H1 (cell line): ENCODE data around the gene LAMA3. TPM values are rescaled to one million over a fixed set of nuclear protein-coding genes. Genes with fewer than 3 reads are reported as not detected.

Source experiments
- NRF1 ChIP-seq: IDR thresholded peaks from 2 replicates; pipeline ENCODE4 v1.6.1; 2011; ENCODE audit warnings: mild to moderate bottlenecking, low read depth, low read length, improper control_type of control experiment
- SIX5 ChIP-seq: IDR thresholded peaks from 2 replicates; pipeline ENCODE4 v1.6.1; 2011; ENCODE audit warnings: mild to moderate bottlenecking, low read depth, low read length
- SRF ChIP-seq: IDR thresholded peaks from 2 replicates; pipeline ENCODE4 v1.6.1; 2011; ENCODE audit warnings: mild to moderate bottlenecking, low read depth, low read length, moderate library complexity
- SUZ12 ChIP-seq: fragments of 200-600 bp; sonication (generic); IDR thresholded peaks from 2 replicates; pipeline ENCODE4 v1.6.1; 2012; ENCODE audit warnings: mild to moderate bottlenecking, inconsistent platforms, low read length, moderate library complexity, mixed read lengths
- polyA plus RNA-seq, 7 experiments: library from polyadenylated mRNA; depleted of rRNA in 3 of 7; stranded (reverse) in 5 of 7; unstranded in 2 of 7; fragments of >200 nt in 5 of 7; fragments of 200-250 nt in 2 of 7; gene quantifications; 1 replicate in 5 of 7; 2 replicates in 1 of 7; 4 replicates in 1 of 7; pipeline versions ENCODE4 v1.2.1 to v1.2.3, GENCODE V29; 2011 to 2013; ENCODE audit warnings: missing spikeins in 2 of 7, mixed read lengths in 2 of 7
- total RNA-seq: library from RNA; stranded (reverse); fragmentation: NEBNext Ultra II Directional; extraction: Animal tissue kit (Norgen Biotek cat#: 25700); gene quantifications from 2 replicates; pipeline ENCODE4 v1.2.1, GENCODE V29; 2021
- TF ChIP-seq, protein P1 (sequence below): fragments of 300-600 bp; sonication (generic); IDR thresholded peaks from 2 replicates; pipeline ENCODE4 v1.7.1; 2012; ENCODE audit warnings: low read length, moderate library complexity, mild to moderate bottlenecking, inconsistent platforms; ENCODE audit not compliant: insufficient replicate concordance

The LAMA3 gene
- total and polyA plus RNA-seq, 2 of the 8 experiments (the other 6 are each of a cell fraction or from before 2014, with no cell fraction given), result 0.76 to 5.0 TPM

DNA sequence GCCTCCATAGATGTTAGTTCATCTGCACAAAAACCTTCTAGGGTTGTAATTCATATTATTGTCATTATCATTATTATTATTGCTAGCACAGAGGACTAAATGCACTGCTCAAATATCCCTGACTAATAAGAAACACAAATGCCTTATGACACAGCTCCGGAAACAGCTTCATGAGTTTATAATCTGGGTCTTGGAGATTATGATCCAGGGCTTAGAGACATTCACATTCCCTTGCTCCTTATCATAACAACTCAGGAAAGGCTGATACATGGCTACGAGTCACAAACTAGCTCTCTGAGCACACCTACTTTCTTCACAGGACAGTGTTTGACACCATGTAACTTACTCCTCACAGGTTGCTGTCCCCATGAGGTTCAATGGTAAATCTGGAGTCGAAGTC lies 223.1 kb downstream of the LAMA3 start (continued):
- TF ChIP-seq, protein P1, sequence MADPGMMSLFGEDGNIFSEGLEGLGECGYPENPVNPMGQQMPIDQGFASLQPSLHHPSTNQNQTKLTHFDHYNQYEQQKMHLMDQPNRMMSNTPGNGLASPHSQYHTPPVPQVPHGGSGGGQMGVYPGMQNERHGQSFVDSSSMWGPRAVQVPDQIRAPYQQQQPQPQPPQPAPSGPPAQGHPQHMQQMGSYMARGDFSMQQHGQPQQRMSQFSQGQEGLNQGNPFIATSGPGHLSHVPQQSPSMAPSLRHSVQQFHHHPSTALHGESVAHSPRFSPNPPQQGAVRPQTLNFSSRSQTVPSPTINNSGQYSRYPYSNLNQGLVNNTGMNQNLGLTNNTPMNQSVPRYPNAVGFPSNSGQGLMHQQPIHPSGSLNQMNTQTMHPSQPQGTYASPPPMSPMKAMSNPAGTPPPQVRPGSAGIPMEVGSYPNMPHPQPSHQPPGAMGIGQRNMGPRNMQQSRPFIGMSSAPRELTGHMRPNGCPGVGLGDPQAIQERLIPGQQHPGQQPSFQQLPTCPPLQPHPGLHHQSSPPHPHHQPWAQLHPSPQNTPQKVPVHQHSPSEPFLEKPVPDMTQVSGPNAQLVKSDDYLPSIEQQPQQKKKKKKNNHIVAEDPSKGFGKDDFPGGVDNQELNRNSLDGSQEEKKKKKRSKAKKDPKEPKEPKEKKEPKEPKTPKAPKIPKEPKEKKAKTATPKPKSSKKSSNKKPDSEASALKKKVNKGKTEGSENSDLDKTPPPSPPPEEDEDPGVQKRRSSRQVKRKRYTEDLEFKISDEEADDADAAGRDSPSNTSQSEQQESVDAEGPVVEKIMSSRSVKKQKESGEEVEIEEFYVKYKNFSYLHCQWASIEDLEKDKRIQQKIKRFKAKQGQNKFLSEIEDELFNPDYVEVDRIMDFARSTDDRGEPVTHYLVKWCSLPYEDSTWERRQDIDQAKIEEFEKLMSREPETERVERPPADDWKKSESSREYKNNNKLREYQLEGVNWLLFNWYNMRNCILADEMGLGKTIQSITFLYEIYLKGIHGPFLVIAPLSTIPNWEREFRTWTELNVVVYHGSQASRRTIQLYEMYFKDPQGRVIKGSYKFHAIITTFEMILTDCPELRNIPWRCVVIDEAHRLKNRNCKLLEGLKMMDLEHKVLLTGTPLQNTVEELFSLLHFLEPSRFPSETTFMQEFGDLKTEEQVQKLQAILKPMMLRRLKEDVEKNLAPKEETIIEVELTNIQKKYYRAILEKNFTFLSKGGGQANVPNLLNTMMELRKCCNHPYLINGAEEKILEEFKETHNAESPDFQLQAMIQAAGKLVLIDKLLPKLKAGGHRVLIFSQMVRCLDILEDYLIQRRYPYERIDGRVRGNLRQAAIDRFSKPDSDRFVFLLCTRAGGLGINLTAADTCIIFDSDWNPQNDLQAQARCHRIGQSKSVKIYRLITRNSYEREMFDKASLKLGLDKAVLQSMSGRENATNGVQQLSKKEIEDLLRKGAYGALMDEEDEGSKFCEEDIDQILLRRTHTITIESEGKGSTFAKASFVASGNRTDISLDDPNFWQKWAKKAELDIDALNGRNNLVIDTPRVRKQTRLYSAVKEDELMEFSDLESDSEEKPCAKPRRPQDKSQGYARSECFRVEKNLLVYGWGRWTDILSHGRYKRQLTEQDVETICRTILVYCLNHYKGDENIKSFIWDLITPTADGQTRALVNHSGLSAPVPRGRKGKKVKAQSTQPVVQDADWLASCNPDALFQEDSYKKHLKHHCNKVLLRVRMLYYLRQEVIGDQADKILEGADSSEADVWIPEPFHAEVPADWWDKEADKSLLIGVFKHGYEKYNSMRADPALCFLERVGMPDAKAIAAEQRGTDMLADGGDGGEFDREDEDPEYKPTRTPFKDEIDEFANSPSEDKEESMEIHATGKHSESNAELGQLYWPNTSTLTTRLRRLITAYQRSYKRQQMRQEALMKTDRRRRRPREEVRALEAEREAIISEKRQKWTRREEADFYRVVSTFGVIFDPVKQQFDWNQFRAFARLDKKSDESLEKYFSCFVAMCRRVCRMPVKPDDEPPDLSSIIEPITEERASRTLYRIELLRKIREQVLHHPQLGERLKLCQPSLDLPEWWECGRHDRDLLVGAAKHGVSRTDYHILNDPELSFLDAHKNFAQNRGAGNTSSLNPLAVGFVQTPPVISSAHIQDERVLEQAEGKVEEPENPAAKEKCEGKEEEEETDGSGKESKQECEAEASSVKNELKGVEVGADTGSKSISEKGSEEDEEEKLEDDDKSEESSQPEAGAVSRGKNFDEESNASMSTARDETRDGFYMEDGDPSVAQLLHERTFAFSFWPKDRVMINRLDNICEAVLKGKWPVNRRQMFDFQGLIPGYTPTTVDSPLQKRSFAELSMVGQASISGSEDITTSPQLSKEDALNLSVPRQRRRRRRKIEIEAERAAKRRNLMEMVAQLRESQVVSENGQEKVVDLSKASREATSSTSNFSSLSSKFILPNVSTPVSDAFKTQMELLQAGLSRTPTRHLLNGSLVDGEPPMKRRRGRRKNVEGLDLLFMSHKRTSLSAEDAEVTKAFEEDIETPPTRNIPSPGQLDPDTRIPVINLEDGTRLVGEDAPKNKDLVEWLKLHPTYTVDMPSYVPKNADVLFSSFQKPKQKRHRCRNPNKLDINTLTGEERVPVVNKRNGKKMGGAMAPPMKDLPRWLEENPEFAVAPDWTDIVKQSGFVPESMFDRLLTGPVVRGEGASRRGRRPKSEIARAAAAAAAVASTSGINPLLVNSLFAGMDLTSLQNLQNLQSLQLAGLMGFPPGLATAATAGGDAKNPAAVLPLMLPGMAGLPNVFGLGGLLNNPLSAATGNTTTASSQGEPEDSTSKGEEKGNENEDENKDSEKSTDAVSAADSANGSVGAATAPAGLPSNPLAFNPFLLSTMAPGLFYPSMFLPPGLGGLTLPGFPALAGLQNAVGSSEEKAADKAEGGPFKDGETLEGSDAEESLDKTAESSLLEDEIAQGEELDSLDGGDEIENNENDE, result no peak
- TF ChIP-seq SIX5 (no peak), NRF1 (no peak), SRF (no peak), SUZ12 (no peak)
